ENCODE results near the gene ALOX5.

The ALOX5 gene

DNA sequence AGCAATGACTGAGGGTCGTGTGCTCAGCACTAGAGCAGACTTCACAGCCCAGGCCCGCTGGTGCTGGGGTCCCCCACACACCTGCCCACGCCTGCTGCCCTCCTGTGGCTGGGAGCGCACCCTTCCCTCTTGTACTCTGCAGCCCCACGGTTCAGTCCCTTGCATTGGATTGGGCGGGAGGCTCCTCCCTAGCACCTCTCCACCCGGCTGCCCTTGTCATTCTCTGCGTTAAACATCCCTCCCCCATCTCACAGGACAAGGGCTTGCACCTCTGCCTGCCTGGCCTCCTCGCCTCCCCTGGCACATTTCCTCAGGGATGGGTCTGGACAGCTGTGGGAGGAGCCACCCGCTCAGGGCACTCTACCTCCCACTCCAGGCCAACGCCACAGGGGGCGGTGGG lies 68.6 kb downstream of the ALOX5 start:
- TF ChIP-seq, protein P1, sequence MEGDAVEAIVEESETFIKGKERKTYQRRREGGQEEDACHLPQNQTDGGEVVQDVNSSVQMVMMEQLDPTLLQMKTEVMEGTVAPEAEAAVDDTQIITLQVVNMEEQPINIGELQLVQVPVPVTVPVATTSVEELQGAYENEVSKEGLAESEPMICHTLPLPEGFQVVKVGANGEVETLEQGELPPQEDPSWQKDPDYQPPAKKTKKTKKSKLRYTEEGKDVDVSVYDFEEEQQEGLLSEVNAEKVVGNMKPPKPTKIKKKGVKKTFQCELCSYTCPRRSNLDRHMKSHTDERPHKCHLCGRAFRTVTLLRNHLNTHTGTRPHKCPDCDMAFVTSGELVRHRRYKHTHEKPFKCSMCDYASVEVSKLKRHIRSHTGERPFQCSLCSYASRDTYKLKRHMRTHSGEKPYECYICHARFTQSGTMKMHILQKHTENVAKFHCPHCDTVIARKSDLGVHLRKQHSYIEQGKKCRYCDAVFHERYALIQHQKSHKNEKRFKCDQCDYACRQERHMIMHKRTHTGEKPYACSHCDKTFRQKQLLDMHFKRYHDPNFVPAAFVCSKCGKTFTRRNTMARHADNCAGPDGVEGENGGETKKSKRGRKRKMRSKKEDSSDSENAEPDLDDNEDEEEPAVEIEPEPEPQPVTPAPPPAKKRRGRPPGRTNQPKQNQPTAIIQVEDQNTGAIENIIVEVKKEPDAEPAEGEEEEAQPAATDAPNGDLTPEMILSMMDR (IDR thresholded peaks at IDR 0.05; ENCODE audit: low read length, missing control alignments) = no peak
- no peak for DNase-seq (ENCODE audit: low read depth)
- no peak overlapping the region for H3K4me3 ChIP-seq (replicated peaks; ENCODE audit: low read depth, low read length)

DNA sequence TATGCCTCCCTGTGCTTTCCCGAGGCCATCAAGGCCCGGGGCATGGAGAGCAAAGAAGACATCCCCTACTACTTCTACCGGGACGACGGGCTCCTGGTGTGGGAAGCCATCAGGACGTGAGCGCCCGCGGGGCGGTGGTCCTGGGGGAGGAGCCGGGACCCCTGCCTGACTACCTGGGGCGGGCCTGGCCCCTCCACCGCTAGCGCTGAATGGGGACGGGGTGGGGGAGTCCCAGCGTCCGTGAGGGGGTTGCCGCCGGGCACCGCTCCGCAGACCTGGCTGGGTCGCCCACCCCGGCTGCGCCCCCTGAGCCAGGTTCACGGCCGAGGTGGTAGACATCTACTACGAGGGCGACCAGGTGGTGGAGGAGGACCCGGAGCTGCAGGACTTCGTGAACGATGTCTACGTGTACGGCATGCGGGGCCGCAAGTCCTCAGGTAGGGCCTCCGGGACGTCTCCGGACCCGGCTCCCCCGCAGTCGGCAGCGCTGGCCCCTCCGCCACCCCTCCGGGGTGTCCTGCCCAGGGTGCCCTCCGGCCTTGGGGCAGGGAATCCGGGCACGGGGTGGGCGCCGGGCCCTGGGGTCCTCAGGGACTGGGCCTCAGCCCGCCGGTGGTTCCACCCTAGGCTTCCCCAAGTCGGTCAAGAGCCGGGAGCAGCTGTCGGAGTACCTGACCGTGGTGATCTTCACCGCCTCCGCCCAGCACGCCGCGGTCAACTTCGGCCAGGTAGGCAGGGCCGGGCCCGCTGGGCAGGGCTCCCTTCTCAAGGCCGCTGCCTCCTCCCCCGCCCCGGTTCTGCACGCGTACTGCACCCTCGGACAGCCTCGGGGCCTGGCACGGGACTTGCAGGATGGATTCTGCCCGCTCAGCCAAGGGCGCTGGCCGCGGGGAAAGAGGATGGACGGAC lies 69.3 kb downstream of the ALOX5 start:
- TF ChIP-seq, protein P1 (IDR thresholded peaks at IDR 0.05; ENCODE audit: low read length, missing control alignments) = no peak
- H3K4me3 ChIP-seq (replicated peaks; ENCODE audit: low read depth, low read length) = no peak overlapping the region
- no peak for DNase-seq (ENCODE audit: low read depth)

DNA sequence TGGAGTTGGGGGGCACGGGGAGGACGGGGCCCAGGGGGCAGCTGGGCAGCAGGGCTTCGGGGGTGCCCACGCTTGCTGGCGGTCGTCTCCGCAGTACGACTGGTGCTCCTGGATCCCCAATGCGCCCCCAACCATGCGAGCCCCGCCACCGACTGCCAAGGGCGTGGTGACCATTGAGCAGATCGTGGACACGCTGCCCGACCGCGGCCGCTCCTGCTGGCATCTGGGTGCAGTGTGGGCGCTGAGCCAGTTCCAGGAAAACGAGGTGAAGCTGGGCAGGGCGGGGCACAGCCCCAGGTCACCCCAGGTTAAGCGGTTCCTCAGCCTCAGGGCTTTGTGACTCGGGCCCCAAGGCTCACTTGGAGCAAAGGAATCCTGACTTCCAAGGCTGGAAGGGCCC lies 70.0 kb downstream of the ALOX5 start:
- no peak overlapping the region for H3K4me3 ChIP-seq (replicated peaks; ENCODE audit: low read depth, low read length)
- TF ChIP-seq, protein P1 (IDR thresholded peaks at IDR 0.05; ENCODE audit: low read length, missing control alignments) = no peak
- DNase-seq (ENCODE audit: low read depth) = no peak

DNA sequence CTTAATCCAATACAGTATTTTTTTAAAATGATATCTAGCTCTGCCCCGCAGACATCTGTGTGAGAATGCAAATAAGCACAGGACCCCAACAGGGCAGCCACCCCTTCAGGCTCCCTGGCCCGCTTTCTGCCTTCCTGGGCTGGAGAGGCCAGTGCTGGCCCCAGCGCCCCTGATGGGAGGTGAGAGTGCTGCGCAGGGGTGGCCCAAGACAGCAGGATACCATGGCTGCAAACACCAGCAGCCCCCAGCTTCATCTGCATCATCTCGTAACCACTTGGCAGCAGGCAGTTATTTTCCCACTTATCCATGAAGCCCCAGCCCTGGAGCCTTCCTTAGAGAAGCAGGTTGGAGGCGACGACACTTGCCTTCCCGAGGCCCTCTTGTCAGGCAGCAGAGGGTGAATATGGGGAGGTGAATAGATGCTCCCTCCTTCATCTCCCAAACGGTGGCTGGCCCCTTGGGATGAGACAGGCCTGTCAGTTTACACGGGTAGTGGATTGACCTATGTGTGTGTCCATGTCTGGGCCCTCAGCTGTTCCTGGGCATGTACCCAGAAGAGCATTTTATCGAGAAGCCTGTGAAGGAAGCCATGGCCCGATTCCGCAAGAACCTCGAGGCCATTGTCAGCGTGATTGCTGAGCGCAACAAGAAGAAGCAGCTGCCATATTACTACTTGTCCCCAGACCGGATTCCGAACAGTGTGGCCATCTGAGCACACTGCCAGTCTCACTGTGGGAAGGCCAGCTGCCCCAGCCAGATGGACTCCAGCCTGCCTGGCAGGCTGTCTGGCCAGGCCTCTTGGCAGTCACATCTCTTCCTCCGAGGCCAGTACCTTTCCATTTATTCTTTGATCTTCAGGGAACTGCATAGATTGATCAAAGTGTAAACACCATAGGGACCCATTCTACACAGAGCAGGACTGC lies 71.2 kb downstream of the ALOX5 start:
- no peak for DNase-seq (ENCODE audit: low read depth)
- H3K4me3 ChIP-seq (replicated peaks; ENCODE audit: low read depth, low read length) = no peak overlapping the region
- TF ChIP-seq, protein P1 (IDR thresholded peaks at IDR 0.05; ENCODE audit: low read length, missing control alignments) = no peak

DNA sequence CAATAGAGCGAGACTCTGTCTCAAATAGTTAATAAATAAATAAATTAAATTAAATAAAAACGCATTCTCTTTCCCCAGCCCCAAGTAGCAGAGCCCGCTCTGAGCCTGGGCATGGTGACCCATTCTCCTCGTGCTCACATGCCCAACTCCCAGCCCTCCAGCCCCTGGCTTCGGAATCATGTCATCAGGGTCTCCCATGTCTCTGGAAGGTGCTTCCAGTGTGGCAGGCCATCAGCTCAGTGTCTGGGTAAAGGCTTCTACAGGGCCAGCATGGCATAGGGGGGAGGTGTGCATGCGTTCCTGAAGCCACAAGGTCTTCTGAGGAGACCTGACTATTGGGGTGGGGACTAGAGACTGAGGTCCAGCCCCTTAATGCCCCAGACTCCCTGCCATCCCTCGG lies 72.8 kb downstream of the ALOX5 start:
- TF ChIP-seq, protein P1 (IDR thresholded peaks at IDR 0.05; ENCODE audit: low read length, missing control alignments) = no peak
- H3K4me3 ChIP-seq (replicated peaks; ENCODE audit: low read depth, low read length) = no peak overlapping the region
- no peak for DNase-seq (ENCODE audit: low read depth)

DNA sequence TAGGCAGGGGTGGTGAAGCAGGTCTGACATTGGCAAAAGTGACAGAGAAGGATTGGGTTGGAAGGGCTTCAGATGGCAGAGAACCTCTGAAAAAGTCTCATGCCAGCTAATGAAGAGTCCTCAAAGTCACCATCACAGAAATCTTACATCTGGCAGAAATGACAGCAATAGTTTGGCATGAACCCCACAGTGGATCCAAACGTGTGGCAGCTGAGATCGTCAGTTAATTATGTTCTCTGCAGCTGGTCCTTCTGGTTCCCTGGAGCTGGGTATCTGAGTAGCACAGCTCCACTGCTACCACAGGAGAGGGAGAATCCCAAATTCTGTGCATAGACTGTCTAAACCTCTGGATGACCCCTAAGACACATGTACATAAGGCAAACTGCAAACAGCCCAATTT lies 73.4 kb downstream of the ALOX5 start:
- TF ChIP-seq, protein P1 (IDR thresholded peaks at IDR 0.05; ENCODE audit: low read length, missing control alignments) = no peak
- no peak for DNase-seq (ENCODE audit: low read depth)
- H3K4me3 ChIP-seq (replicated peaks; ENCODE audit: low read depth, low read length) = no peak overlapping the region

All from fibroblast of pulmonary artery (primary cell).